Measurements from ENCODE around the gene MS4A10.

DNA sequence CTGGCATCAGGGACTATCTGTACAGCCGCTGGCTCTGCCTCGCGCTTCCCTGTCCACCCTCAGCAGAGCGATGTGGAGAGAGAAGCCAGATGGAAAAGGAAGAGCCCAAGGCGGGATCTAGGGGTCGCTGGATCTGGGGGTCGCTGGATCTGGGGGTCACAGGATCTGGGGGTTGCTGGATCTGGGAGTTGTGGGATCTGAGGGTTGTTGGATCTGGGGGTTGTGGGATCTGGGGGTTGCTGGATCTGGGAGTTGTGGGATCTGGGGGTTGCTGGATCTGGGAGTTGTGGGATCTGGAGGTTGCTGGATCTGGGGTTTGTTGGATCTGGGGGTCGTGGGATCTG, 2.0 kb upstream of the MS4A10 start:
- TF ChIP-seq SIN3A (IDR thresholded peaks at IDR 0.05; ENCODE audit: borderline replicate concordance, insufficient read depth, low read length) (no peak), POLR2AphosphoS5 (IDR thresholded peaks at IDR 0.05; ENCODE audit: low read depth, low read length) (no peak), TAF1 (IDR thresholded peaks at IDR 0.05; ENCODE audit: borderline replicate concordance, insufficient read depth, low read length) (no peak)
- TF ChIP-seq, protein P1, sequence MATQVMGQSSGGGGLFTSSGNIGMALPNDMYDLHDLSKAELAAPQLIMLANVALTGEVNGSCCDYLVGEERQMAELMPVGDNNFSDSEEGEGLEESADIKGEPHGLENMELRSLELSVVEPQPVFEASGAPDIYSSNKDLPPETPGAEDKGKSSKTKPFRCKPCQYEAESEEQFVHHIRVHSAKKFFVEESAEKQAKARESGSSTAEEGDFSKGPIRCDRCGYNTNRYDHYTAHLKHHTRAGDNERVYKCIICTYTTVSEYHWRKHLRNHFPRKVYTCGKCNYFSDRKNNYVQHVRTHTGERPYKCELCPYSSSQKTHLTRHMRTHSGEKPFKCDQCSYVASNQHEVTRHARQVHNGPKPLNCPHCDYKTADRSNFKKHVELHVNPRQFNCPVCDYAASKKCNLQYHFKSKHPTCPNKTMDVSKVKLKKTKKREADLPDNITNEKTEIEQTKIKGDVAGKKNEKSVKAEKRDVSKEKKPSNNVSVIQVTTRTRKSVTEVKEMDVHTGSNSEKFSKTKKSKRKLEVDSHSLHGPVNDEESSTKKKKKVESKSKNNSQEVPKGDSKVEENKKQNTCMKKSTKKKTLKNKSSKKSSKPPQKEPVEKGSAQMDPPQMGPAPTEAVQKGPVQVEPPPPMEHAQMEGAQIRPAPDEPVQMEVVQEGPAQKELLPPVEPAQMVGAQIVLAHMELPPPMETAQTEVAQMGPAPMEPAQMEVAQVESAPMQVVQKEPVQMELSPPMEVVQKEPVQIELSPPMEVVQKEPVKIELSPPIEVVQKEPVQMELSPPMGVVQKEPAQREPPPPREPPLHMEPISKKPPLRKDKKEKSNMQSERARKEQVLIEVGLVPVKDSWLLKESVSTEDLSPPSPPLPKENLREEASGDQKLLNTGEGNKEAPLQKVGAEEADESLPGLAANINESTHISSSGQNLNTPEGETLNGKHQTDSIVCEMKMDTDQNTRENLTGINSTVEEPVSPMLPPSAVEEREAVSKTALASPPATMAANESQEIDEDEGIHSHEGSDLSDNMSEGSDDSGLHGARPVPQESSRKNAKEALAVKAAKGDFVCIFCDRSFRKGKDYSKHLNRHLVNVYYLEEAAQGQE (IDR thresholded peaks at IDR 0.05; ENCODE audit: insufficient read depth in 1 of 2, low read depth in 2 of 2, low read length in 2 of 2) = no peak
